Uterus (tissue), 2 donors: ENCODE measurements around the gene FBXO48.

Experiments
- POLR2A ChIP-seq, 2 donors: fragments of 450-650 bp; IDR thresholded peaks; one replicate each; pipeline ENCODE4 v1.6.1; 2016; ENCODE audit warnings: antibody characterized with exemption in 2 of 2, mild to moderate bottlenecking in 1 of 2, moderate library complexity in 1 of 2
- TF ChIP-seq, protein P1 (sequence below), 4 experiments: fragments of 200-600 bp in 2 of 4; fragments of 450-650 bp in 2 of 4; sonication (generic) in 2 of 4; IDR thresholded peaks; one replicate each; pipeline ENCODE4 v1.5.1; 2016 to 2019; ENCODE audit warnings: antibody characterized with exemption in 4 of 4, mild to moderate bottlenecking in 2 of 4, moderate library complexity in 1 of 4

GRCh38 chr2:68420254-68420910 lies 46.7 kb downstream of the FBXO48 start:
- TF ChIP-seq, protein P1, sequence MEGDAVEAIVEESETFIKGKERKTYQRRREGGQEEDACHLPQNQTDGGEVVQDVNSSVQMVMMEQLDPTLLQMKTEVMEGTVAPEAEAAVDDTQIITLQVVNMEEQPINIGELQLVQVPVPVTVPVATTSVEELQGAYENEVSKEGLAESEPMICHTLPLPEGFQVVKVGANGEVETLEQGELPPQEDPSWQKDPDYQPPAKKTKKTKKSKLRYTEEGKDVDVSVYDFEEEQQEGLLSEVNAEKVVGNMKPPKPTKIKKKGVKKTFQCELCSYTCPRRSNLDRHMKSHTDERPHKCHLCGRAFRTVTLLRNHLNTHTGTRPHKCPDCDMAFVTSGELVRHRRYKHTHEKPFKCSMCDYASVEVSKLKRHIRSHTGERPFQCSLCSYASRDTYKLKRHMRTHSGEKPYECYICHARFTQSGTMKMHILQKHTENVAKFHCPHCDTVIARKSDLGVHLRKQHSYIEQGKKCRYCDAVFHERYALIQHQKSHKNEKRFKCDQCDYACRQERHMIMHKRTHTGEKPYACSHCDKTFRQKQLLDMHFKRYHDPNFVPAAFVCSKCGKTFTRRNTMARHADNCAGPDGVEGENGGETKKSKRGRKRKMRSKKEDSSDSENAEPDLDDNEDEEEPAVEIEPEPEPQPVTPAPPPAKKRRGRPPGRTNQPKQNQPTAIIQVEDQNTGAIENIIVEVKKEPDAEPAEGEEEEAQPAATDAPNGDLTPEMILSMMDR (IDR thresholded peaks at IDR 0.05): no peak
- TF ChIP-seq POLR2A (IDR thresholded peaks at IDR 0.05): no peak
